GM10847 (cell line): ENCODE results near the gene DNAJC6.

Experiments
- POLR2A ChIP-seq: IDR thresholded peaks from 2 replicates; pipeline ENCODE4 v1.6.1; 2011; ENCODE audit not compliant: insufficient read length; ENCODE audit errors: extremely low read depth

The DNAJC6 gene

DNA sequence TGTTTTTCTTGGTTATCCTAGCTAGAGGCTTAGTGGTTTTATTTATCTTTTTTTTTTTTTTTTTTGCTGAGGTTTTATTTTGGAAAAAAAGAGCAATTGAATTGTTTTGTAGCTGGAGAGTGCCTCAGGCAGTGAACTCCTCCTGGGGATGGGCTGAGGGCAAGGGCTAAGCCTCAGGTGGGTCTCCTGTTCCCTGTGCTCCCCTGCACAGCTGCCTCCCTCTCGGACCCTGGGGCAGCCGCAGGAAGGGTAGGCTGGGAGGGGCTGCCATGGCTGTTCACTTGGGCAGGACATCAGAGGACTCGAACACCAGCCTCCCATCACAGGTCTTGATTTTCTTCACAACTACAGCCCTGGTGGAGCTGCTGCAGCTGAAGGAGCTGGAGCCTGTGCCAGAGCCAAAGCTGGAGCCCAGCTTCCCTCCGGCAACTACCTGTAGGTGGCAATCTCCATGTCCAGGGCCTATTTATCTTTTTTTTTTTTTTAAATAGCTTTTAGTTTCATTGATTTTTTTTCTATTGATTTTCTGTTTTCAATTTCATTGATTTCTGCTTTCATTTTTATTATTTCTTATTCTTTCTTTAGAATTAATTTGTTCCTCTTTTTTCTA, 140.0 kb downstream of the DNAJC6 start:
- no peak for TF ChIP-seq POLR2A

DNA sequence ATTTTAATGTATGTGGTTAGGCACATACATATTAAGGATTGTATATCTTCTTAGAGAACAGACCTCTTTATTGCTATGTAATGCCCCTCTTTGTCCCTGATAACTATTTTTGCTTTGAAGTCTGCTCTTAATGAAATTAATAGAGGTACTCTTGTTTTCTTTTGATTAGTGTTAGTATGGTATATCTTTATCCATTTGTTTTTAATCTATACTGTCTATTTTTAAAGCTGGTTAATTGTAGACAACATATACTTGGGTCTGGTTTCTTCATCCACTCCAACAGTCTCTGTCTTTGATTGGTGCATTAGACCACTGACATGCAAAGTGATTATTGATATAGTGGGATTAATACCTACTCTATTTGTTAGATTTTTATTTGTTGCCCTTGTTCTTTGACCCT, 147.1 kb downstream of the DNAJC6 start:
- TF ChIP-seq POLR2A = no peak

DNA sequence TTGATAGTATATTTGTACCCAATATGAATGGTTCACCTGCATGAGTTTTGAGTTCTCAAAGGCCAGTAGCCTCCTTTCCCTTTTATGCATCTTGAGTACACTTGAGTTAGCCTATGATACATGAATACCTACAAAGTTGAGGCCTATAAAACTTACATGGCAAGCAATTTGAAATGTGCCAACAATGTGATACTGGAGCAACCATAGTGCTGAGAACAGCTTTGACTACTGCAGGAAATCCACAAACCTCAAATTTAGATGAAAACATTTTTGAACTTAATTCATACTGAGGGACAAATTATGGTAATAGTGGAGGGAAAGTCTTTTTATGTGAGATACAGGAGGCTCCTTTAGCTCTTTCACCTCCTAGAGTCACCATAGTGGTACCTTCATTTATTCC, 148.5 kb downstream of the DNAJC6 start:
- no peak for TF ChIP-seq POLR2A

DNA sequence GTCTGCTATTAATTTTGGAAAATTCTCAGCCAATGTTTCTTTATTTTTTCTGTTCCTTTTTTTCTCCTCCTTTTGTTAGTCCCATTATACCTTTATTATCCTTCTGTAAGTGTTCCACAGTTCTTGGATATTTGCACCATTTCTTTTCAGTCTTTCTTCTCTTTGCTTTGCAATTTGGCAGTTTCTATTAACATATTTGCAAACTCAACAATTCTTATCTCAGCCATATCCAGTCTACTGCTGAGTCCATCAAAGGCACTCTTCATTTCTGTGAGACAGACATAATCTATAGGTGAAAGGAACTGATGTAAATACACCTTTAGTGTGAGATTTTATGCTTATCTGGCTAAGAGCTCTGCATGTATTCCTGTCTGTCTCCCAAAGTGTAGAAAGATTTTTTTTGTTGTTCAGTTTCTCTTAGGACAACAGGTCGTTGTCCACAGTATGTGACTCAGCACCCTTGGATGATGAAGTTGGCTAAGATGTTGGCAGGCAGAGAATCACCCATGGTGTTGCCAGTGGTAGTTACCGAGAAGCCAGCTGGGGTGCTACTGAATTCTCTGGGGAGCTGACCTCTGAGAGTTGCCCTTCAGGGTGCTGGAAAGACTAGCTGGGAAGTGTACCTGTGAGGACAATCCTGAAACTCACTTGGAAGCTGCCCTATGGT, 149.5 kb downstream of the DNAJC6 start:
- no peak for TF ChIP-seq POLR2A

DNA sequence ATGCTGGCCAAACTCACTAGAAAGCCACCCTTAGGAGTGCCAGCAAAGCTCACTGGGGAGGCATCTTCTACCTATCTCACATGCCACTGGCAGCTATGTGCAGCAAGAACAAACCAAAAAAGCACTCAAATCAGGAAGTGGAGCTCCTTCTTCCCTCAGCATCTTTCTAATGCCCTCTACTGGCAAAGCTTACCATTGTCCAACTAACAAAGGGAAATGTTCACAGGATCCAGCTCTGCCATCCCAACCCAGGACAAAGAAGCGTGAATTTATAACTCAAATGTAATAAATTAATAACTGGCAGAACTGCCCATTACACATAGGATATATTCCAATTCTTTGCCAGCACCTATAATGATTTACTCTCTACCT, 150.0 kb downstream of the DNAJC6 start:
- no peak for TF ChIP-seq POLR2A
